Amniotic epithelial cell (primary cell): ENCODE results near the gene DONSON.

Experiments used
- DNase-seq: peaks from one replicate; pipeline ENCODE4 v3.0.0-alpha.2; 2010; ENCODE audit warnings: low read depth

DONSON gene

GRCh38 chr21:33562389-33562788, 26.1 kb downstream of the DONSON start:
- DNase-seq: no peak

- peak; percentile 56 for DNase-seq
Measured at GRCh38 chr21:33561373-33561772, 27.1 kb downstream of the DONSON start.

GRCh38 chr21:33560965-33561364, 27.5 kb downstream of the DONSON start:
- no peak for DNase-seq

- DNase-seq: no peak
Measured at GRCh38 chr21:33559813-33560212, 28.7 kb downstream of the DONSON start.

GRCh38 chr21:33558777-33559421, 29.6 kb downstream of the DONSON start:
- no peak for DNase-seq

GRCh38 chr21:33557447-33557846, 31.0 kb downstream of the DONSON start:
- DNase-seq: no peak

- no peak for DNase-seq
Measured at GRCh38 chr21:33554982-33555344, 33.5 kb downstream of the DONSON start.

- DNase-seq: no peak
Measured at GRCh38 chr21:33554236-33554981, 34.1 kb downstream of the DONSON start.

- no peak for DNase-seq
Measured at GRCh38 chr21:33552999-33553598, 35.4 kb downstream of the DONSON start.

- DNase-seq: no peak
Measured at GRCh38 chr21:33552093-33552998, 36.1 kb downstream of the DONSON start.

- no peak for DNase-seq
Measured at GRCh38 chr21:33551664-33552063, 36.8 kb downstream of the DONSON start.

GRCh38 chr21:33550772-33551660, 37.5 kb downstream of the DONSON start:
- DNase-seq: no peak

- no peak for DNase-seq
Measured at GRCh38 chr21:33549848-33550771, 38.4 kb downstream of the DONSON start.

- no peak for DNase-seq
Measured at GRCh38 chr21:33546086-33546485, 42.4 kb downstream of the DONSON start.

GRCh38 chr21:33544451-33545195, 43.9 kb downstream of the DONSON start:
- DNase-seq: no peak

GRCh38 chr21:33543505-33544129, 44.9 kb downstream of the DONSON start:
- no peak for DNase-seq

GRCh38 chr21:33542640-33543504, 45.6 kb downstream of the DONSON start, which contains the start of gene SON:
SON (plus strand) TSS chr21:33543038; CDS start chr21:33543093, 55 bp downstream.
- peak; percentile 98 for DNase-seq
